SU-DHL-6 (cell line): Measurements from ENCODE around the gene HPCAL4.

Source experiments
- EZH2phosphoT487 ChIP-seq: fragments of 200-600 bp; sonication (generic), shearing (Covaris generic); conservative IDR thresholded peaks from 2 replicates; pipeline ENCODE4 v1.6.1; 2018; ENCODE audit warnings: mild to moderate bottlenecking, antibody characterized with exemption, low read length, moderate library complexity, mixed read lengths
- TF ChIP-seq, protein P1 (sequence below): fragments of 200-600 bp; sonication (generic); IDR thresholded peaks from one replicate; pipeline ENCODE4 v1.5.1; 2017; ENCODE audit warnings: antibody characterized with exemption, mild to moderate bottlenecking, low read length, moderate library complexity; ENCODE audit not compliant: insufficient read depth, poor library complexity, severe bottlenecking

DNA sequence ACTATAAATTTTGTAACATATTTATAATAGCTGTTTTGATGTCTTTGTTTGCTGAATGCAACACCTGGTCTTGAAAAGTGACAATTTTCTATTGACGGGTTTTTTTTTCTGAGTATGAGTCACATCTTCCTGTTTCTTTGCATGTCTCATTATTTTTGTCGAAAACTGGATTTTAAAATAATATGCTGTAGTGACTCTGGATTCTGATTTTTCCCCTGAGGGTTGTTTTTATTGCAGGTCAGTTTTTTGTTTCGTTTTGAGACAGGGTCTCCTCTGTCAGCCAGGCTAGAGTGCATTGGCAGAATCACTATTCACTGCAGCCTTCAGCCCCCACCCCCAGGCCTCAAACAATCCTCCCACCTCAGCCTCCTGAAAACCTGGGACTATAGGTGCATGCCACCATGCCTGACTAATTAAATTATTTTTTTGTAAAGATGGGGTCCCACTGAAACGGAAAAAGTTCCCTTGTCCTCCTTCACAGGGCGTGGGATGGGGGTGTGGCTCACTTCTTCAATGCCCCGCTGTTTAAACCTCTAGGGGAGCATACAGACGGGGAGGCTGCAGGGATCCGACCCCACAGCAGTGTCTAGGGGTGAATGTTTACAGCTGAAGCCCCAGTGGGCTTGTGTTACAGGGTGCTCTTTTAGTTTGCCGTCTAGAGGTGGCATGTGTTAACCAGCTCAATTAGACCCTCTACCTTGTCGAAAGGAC lies 36.1 kb upstream of the HPCAL4 start:
- TF ChIP-seq, protein P1, sequence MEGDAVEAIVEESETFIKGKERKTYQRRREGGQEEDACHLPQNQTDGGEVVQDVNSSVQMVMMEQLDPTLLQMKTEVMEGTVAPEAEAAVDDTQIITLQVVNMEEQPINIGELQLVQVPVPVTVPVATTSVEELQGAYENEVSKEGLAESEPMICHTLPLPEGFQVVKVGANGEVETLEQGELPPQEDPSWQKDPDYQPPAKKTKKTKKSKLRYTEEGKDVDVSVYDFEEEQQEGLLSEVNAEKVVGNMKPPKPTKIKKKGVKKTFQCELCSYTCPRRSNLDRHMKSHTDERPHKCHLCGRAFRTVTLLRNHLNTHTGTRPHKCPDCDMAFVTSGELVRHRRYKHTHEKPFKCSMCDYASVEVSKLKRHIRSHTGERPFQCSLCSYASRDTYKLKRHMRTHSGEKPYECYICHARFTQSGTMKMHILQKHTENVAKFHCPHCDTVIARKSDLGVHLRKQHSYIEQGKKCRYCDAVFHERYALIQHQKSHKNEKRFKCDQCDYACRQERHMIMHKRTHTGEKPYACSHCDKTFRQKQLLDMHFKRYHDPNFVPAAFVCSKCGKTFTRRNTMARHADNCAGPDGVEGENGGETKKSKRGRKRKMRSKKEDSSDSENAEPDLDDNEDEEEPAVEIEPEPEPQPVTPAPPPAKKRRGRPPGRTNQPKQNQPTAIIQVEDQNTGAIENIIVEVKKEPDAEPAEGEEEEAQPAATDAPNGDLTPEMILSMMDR, result no peak
- TF ChIP-seq EZH2phosphoT487, result no peak
